Measurements from ENCODE around the gene NALCN. TPM values are rescaled to one million over a fixed set of nuclear protein-coding genes. Genes with fewer than 3 reads are reported as not detected.

The NALCN gene
- total and polyA plus RNA-seq, 2 experiments from 2014 or later = 0.50 to 0.87 TPM

GRCh38 chr13:101248739-101249514 is 167.4 kb downstream of the NALCN start:
- no peak for ATAC-seq
- no peak for TF ChIP-seq CREB1 (CRISPR knock-in tag; IDR thresholded peaks at IDR 0.05; ENCODE audit: low read depth)
- no peak for TF ChIP-seq JUNB (IDR thresholded peaks at IDR 0.05; ENCODE audit: unreplicated experiment)
- TF ChIP-seq ETS1 (IDR thresholded peaks at IDR 0.05) = no peak
- TF ChIP-seq POLR2AphosphoS5 (IDR thresholded peaks at IDR 0.05; ENCODE audit: low read depth) = no peak
- no peak for TF ChIP-seq REST (IDR thresholded peaks at IDR 0.05; ENCODE audit: unreplicated experiment)
- TF ChIP-seq CTCF (conservative IDR thresholded peaks at IDR 0.05; ENCODE audit: low read depth in 2 of 2) = no peak
- TF ChIP-seq ZNF331 (CRISPR knock-in tag; IDR thresholded peaks at IDR 0.05; ENCODE audit: low read depth) = no peak
- no peak for TF ChIP-seq ZNF114 (CRISPR knock-in tag; IDR thresholded peaks at IDR 0.05)
- TF ChIP-seq EZH2 (IDR thresholded peaks at IDR 0.05; ENCODE audit: low read depth, unreplicated experiment) = no peak
- no peak for TF ChIP-seq EZH2phosphoT487 (IDR thresholded peaks at IDR 0.05; ENCODE audit: unreplicated experiment)
- no peak for TF ChIP-seq ZNF462 (CRISPR knock-in tag; IDR thresholded peaks at IDR 0.05)
- TF ChIP-seq NANOG (IDR thresholded peaks at IDR 0.05; ENCODE audit: borderline replicate concordance) = no peak
- TF ChIP-seq STAT1 (IDR thresholded peaks at IDR 0.05; ENCODE audit: unreplicated experiment) = no peak
- no peaks in the 10 kb centered on the region for H3K4me1 Mint-ChIP-seq
- Histone ChIP-seq H2AFZ (no peak overlapping the region), H3K4me2 (no peak overlapping the region), H3K79me2 (replicated peaks; ENCODE audit: insufficient read depth) (no peaks in the 10 kb centered on the region), H4K20me1 (replicated peaks; ENCODE audit: insufficient read depth) (no peaks in the 10 kb centered on the region), H3K27me3 (ENCODE audit: insufficient read depth) (no peaks in the 10 kb centered on the region), H3K9me2 (ENCODE audit: insufficient read depth) (0 out of 2 replicates have a peak, but pooled peaks cover 4% of the 10 kb centered on the region), H3K4me1 (ENCODE audit: insufficient read depth) (no peaks in the 10 kb centered on the region), H3K4me3 (no peak overlapping the region), H3F3A (replicated peaks; ENCODE audit: low read depth) (no peaks in the 10 kb centered on the region), H3K27ac (ENCODE audit: low read depth) (no peak overlapping the region), H3K36me3 (ENCODE audit: insufficient read depth) (no peaks in the 10 kb centered on the region)
- DNase-seq (ENCODE audit: low spot score) = no peak
- no peak overlapping the region for H3K4me3 Mint-ChIP-seq
- H3K9me3 Mint-ChIP-seq = peaks cover 3% of the 10 kb centered on the region; the same call in 1 of the 3 replicates
- H3K27ac Mint-ChIP-seq = no peak overlapping the region
- H3K27me3 Mint-ChIP-seq (ENCODE audit: insufficient read depth, low read depth, poor library complexity) = no peaks in the 10 kb centered on the region
- no peaks in the 10 kb centered on the region for H3K36me3 Mint-ChIP-seq (ENCODE audit: low read depth)
